ENCODE results near the gene C12orf54. TPM values are rescaled to one million over a fixed set of nuclear protein-coding genes. Genes with fewer than 3 reads are reported as not detected.

Gene C12orf54
- total and polyA plus RNA-seq, 2 of the 13 experiments (the other 11 are each of a cell fraction or from before 2014, with no cell fraction given) = not detected

DNA sequence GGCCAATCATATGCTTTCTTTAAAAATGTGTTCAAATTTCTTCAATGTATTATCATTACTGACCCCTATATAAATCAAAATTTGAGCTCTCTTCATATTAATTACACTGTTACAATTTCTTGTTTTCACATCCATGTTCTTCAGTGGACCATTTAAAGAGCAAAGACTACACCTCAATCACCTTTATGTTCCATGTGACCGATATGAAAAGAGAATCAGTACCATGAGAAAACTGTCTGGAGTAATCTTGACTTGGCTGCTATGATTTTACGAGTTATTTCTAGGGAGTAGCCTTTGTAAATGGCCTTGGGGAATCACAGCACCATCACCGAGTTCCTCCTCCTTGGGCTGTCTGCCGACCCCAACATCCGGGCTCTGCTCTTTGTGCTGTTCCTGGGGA lies 43.0 kb downstream of the C12orf54 start, which contains the start of gene OR8S1:
OR8S1 (plus strand) TSS at position 301 of the 400 bp plus-strand sequence; CDS start at position 301, 0 bp downstream.
- Histone ChIP-seq H3K9me3 (ENCODE audit: low read length) (no peaks in the 10 kb centered on the region), H3K4me2 (ENCODE audit: low read depth, low read length) (no peak within 1 kb of the TSS), H2AFZ (ENCODE audit: low read length) (no peak within 1 kb of the TSS), H3K4me3 (replicated peaks in 1 of 3; ENCODE audit: insufficient read depth in 1 of 3, low read depth in 2 of 3, low read length in 3 of 3) (no peak within 1 kb of the TSS), H3K79me2 (ENCODE audit: insufficient read depth, low read length) (no peaks in the 10 kb centered on the region), H3K36me3 (replicated peaks in 1 of 2; ENCODE audit: control insufficient read depth in 1 of 2, insufficient read depth in 2 of 2, low read length in 2 of 2) (no peaks in the 10 kb centered on the region), H4K20me1 (ENCODE audit: insufficient read depth, low read length) (no peaks in the 10 kb centered on the region), H3K9ac (ENCODE audit: insufficient read depth, low read depth, low read length) (no peak within 1 kb of the TSS), H3K27ac (ENCODE audit: extremely low read length, insufficient read depth, low read length) (no peak within 1 kb of the TSS), H3K27me3 (ENCODE audit: control insufficient read depth in 1 of 2, insufficient read depth in 2 of 2, low read length in 2 of 2) (peaks cover 4 to 12% of the 10 kb centered on the region in 2 experiments; a peak in 3 of 5 replicates), H3K4me1 (ENCODE audit: insufficient read depth, low read length) (no peaks in the 10 kb centered on the region)
- intact Hi-C loops (cut with micrococcal nuclease; ENCODE audit: unreplicated experiment) = no loop called here
- DNase-seq (ENCODE audit: low spot score) (no peak), FAIRE-seq (no peak), ATAC-seq (no peak)
- ChIA-PET POLR2A (no interaction called here), CTCF (ENCODE audit: low intra/inter-chr PET ratio, low total read pairs) (no interaction called here)
- in situ Hi-C loops (cut with HindIII; ENCODE audit: extremely low pct_ligation_motif_present, low pct_unique_long_range_greater_than_20kb) = no loop called here
- 9% methylated on average over 3 of the region's 5 CpGs for WGBS (ENCODE audit: low lambda C conversion rate)
- no TSS peak for BruUV-seq (replicated peaks)
- TF ChIP-seq, protein P1, sequence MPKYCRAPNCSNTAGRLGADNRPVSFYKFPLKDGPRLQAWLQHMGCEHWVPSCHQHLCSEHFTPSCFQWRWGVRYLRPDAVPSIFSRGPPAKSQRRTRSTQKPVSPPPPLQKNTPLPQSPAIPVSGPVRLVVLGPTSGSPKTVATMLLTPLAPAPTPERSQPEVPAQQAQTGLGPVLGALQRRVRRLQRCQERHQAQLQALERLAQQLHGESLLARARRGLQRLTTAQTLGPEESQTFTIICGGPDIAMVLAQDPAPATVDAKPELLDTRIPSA (CRISPR knock-in tag; IDR thresholded peaks at IDR 0.05; ENCODE audit: borderline replicate concordance) = no peak
- TF ChIP-seq, protein P2, sequence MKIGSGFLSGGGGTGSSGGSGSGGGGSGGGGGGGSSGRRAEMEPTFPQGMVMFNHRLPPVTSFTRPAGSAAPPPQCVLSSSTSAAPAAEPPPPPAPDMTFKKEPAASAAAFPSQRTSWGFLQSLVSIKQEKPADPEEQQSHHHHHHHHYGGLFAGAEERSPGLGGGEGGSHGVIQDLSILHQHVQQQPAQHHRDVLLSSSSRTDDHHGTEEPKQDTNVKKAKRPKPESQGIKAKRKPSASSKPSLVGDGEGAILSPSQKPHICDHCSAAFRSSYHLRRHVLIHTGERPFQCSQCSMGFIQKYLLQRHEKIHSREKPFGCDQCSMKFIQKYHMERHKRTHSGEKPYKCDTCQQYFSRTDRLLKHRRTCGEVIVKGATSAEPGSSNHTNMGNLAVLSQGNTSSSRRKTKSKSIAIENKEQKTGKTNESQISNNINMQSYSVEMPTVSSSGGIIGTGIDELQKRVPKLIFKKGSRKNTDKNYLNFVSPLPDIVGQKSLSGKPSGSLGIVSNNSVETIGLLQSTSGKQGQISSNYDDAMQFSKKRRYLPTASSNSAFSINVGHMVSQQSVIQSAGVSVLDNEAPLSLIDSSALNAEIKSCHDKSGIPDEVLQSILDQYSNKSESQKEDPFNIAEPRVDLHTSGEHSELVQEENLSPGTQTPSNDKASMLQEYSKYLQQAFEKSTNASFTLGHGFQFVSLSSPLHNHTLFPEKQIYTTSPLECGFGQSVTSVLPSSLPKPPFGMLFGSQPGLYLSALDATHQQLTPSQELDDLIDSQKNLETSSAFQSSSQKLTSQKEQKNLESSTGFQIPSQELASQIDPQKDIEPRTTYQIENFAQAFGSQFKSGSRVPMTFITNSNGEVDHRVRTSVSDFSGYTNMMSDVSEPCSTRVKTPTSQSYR (CRISPR knock-in tag; IDR thresholded peaks at IDR 0.05; ENCODE audit: borderline replicate concordance) = no peak
- TF ChIP-seq, protein P3, sequence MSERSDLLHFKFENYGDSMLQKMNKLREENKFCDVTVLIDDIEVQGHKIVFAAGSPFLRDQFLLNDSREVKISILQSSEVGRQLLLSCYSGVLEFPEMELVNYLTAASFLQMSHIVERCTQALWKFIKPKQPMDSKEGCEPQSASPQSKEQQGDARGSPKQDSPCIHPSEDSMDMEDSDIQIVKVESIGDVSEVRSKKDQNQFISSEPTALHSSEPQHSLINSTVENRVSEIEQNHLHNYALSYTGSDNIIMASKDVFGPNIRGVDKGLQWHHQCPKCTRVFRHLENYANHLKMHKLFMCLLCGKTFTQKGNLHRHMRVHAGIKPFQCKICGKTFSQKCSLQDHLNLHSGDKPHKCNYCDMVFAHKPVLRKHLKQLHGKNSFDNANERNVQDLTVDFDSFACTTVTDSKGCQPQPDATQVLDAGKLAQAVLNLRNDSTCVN (CRISPR knock-in tag; IDR thresholded peaks at IDR 0.05; ENCODE audit: borderline replicate concordance) = no peak
- TF ChIP-seq, protein P4, sequence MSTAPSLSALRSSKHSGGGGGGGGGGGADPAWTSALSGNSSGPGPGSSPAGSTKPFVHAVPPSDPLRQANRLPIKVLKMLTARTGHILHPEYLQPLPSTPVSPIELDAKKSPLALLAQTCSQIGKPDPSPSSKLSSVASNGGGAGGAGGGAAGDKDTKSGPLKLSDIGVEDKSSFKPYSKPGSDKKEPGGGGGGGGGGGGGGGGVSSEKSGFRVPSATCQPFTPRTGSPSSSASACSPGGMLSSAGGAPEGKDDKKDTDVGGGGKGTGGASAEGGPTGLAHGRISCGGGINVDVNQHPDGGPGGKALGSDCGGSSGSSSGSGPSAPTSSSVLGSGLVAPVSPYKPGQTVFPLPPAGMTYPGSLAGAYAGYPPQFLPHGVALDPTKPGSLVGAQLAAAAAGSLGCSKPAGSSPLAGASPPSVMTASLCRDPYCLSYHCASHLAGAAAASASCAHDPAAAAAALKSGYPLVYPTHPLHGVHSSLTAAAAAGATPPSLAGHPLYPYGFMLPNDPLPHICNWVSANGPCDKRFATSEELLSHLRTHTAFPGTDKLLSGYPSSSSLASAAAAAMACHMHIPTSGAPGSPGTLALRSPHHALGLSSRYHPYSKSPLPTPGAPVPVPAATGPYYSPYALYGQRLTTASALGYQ (CRISPR knock-in tag; IDR thresholded peaks at IDR 0.05) = no peak
- TF ChIP-seq NR1H2 (CRISPR knock-in tag; IDR thresholded peaks at IDR 0.05; ENCODE audit: borderline replicate concordance, low read depth) (no peak), PHF20 (CRISPR knock-in tag; IDR thresholded peaks at IDR 0.05) (no peak), MAFG (CRISPR knock-in tag; IDR thresholded peaks at IDR 0.05) (no peak), ISL2 (CRISPR knock-in tag; IDR thresholded peaks at IDR 0.05) (no peak), ZNF7 (CRISPR knock-in tag; IDR thresholded peaks at IDR 0.05) (no peak), GABPA (IDR thresholded peaks at IDR 0.05; ENCODE audit: low read depth, low read length) (no peak), GABPA (CRISPR knock-in tag; IDR thresholded peaks at IDR 0.05; ENCODE audit: low read depth) (no peak), NCOR1 (IDR thresholded peaks at IDR 0.05; ENCODE audit: borderline replicate concordance, low read length) (no peak), MED1 (CRISPR knock-in tag; IDR thresholded peaks at IDR 0.05) (no peak)
- TF ChIP-seq, protein P5, sequence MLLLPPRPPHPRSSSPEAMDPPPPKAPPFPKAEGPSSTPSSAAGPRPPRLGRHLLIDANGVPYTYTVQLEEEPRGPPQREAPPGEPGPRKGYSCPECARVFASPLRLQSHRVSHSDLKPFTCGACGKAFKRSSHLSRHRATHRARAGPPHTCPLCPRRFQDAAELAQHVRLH (CRISPR knock-in tag; IDR thresholded peaks at IDR 0.05; ENCODE audit: borderline replicate concordance, low read depth) = no peak
- TF ChIP-seq, protein P6, sequence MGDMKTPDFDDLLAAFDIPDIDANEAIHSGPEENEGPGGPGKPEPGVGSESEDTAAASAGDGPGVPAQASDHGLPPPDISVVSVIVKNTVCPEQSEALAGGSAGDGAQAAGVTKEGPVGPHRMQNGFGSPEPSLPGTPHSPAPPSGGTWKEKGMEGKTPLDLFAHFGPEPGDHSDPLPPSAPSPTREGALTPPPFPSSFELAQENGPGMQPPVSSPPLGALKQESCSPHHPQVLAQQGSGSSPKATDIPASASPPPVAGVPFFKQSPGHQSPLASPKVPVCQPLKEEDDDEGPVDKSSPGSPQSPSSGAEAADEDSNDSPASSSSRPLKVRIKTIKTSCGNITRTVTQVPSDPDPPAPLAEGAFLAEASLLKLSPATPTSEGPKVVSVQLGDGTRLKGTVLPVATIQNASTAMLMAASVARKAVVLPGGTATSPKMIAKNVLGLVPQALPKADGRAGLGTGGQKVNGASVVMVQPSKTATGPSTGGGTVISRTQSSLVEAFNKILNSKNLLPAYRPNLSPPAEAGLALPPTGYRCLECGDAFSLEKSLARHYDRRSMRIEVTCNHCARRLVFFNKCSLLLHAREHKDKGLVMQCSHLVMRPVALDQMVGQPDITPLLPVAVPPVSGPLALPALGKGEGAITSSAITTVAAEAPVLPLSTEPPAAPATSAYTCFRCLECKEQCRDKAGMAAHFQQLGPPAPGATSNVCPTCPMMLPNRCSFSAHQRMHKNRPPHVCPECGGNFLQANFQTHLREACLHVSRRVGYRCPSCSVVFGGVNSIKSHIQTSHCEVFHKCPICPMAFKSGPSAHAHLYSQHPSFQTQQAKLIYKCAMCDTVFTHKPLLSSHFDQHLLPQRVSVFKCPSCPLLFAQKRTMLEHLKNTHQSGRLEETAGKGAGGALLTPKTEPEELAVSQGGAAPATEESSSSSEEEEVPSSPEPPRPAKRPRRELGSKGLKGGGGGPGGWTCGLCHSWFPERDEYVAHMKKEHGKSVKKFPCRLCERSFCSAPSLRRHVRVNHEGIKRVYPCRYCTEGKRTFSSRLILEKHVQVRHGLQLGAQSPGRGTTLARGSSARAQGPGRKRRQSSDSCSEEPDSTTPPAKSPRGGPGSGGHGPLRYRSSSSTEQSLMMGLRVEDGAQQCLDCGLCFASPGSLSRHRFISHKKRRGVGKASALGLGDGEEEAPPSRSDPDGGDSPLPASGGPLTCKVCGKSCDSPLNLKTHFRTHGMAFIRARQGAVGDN (CRISPR knock-in tag; IDR thresholded peaks at IDR 0.05) = no peak
